Gastrocnemius medialis (tissue), 4 donors: ENCODE measurements around the gene PRCD. TPM values are rescaled to one million over a fixed set of nuclear protein-coding genes. Genes with fewer than 3 reads are reported as not detected.
"Not testable (repeated sequence)": the region's sequence is repeated elsewhere in the genome, so short reads cannot be mapped to it uniquely, and the experiment has no call there.

Experiments used
- ATAC-seq, 2 donors: fragments of 150-250 bp; one replicate each; pipeline ENCODE4 v1.9.1; 2016
- DNase-seq, 2 donors: peaks; one replicate each; pipeline ENCODE4 v3.0.0-alpha.2; 2019
- H3K27ac ChIP-seq, 4 donors: fragments of 200-600 bp; sonication (generic); 1 replicate in 1 of 4; 2 replicates in 3 of 4; pipeline ENCODE4 v1.5.1; 2016 to 2018; ENCODE audit warnings: mild to moderate bottlenecking in 2 of 4, moderate library complexity in 1 of 4
- H3K27me3 ChIP-seq, 3 donors: fragments of 200-600 bp; sonication (generic) in 2 of 3; 1 replicate in 1 of 3; 2 replicates in 2 of 3; pipeline versions ENCODE4 v1.5.1 to v1.6.0; 2016 to 2019; ENCODE audit warnings: mild to moderate bottlenecking in 1 of 3, moderate library complexity in 1 of 3
- H3K36me3 ChIP-seq, 2 donors: fragments of 200-600 bp; sonication (generic) in 1 of 2; one replicate each; pipeline ENCODE4 v1.5.1; 2017 to 2018
- H3K4me1 ChIP-seq, 2 donors: fragments of 200-600 bp; sonication (generic) in 1 of 2; one replicate each; pipeline ENCODE4 v1.5.1; 2016 to 2017; ENCODE audit warnings: mild to moderate bottlenecking in 2 of 2
- H3K4me3 ChIP-seq, 4 donors: fragments of 200-600 bp; sonication (generic) in 3 of 4; 1 replicate in 1 of 4; 2 replicates in 3 of 4; pipeline ENCODE4 v1.5.1; 2016 to 2019; ENCODE audit warnings: mild to moderate bottlenecking in 2 of 4
- H3K9me3 ChIP-seq, 3 donors: fragments of 200-600 bp; sonication (generic) in 2 of 3; 1 replicate in 1 of 3; 2 replicates in 2 of 3; pipeline ENCODE4 v1.5.1; 2016 to 2019
- POLR2A ChIP-seq, 2 donors: fragments of 450-650 bp; IDR thresholded peaks; one replicate each; pipeline ENCODE4 v1.6.1; 2017; ENCODE audit warnings: antibody characterized with exemption in 2 of 2, mild to moderate bottlenecking in 2 of 2, moderate library complexity in 2 of 2
- in situ Hi-C, 4 donors: fragments of 200-750 bp; cut with MboI; loops; one replicate each; pipeline versions ENCODE4 v1.15.0 to v1.8.0; 2017; ENCODE audit warnings: low sequenced_read_pairs in 4 of 4
- intact Hi-C: fragments of 100-400 bp; cut with DNase I; formaldehyde crosslinking; loops from one replicate; pipeline ENCODE4 v1.15.1; 2023; ENCODE audit warnings: low total_unique reads
- total RNA-seq, 4 donors: library from RNA; depleted of rRNA; stranded (reverse); fragments of >200 nt; gene quantifications; one replicate each; pipeline versions ENCODE4 v1.1.0 to v1.2.3, GENCODE V29; 2016
- TF ChIP-seq, protein P1 (sequence below), 5 experiments: fragments of 450-650 bp in 3 of 5; fragments of 200-600 bp in 2 of 5; sonication (generic) in 2 of 5; IDR thresholded peaks in 4 of 5; conservative IDR thresholded peaks in 1 of 5; 1 replicate in 4 of 5; 2 replicates in 1 of 5; pipeline ENCODE4 v1.5.1; 2016 to 2019; ENCODE audit warnings: antibody characterized with exemption in 5 of 5, mild to moderate bottlenecking in 3 of 5, moderate library complexity in 3 of 5

Gene PRCD
- total RNA-seq, 4 donors from 2014 or later, result 0.33 to 3.7 (median 1.1) TPM; not detected in 1

DNA sequence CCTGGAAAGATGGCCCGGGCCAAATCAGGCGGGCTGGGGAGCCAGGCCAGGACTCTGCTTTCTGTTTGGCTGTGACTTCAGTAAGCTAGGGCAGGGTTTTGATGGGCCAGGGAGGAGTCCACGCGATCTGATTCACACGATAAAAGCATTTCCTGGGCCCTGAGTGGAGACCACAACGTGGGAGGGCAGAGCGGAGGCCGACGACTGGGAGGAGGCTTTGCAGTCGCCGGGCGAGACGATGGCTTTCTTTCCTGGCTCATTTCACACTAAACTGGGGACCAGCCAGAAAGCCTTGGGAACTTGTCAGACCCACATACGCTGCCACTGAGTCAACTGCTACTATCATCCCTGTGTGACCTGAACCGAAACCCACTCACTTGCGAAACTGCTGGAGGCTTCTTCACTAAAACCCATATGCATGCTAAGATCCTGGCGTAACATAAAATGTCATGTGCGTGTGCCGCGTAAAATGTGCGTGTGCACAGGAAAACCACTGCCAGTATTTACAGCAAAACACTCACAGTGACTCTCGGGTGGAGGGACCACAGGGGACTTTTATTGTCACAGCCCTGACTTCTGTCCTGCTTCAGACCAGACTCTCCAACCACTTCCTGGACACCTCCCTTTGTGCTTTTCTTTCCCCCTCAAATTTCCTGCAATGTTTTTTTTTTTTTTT lies 24.4 kb upstream of the PRCD start:
- H3K9me3 ChIP-seq, result no peaks in the 10 kb centered on the region
- intact Hi-C loops (loop anchor here (5.0 kb wide), 1 partner anchor 42 kb away; no protein-coding TSS in a partner anchor), in situ Hi-C loops (no loop called here)
- peak; percentile 97 to 98 for ATAC-seq
- H3K27me3 ChIP-seq, result no peaks in the 10 kb centered on the region
- H3K4me3 ChIP-seq, result peak overlapping the region; percentile 24 to 54 (median 38)
- peak overlapping the region; percentile 73 to 86 (median 82) for H3K27ac ChIP-seq
- no peaks in the 10 kb centered on the region for H3K36me3 ChIP-seq
- peaks cover 14% of the 10 kb centered on the region in 2 donors for H3K4me1 ChIP-seq
- DNase-seq, result peak; percentile 86 to 91
- TF ChIP-seq, protein P1, sequence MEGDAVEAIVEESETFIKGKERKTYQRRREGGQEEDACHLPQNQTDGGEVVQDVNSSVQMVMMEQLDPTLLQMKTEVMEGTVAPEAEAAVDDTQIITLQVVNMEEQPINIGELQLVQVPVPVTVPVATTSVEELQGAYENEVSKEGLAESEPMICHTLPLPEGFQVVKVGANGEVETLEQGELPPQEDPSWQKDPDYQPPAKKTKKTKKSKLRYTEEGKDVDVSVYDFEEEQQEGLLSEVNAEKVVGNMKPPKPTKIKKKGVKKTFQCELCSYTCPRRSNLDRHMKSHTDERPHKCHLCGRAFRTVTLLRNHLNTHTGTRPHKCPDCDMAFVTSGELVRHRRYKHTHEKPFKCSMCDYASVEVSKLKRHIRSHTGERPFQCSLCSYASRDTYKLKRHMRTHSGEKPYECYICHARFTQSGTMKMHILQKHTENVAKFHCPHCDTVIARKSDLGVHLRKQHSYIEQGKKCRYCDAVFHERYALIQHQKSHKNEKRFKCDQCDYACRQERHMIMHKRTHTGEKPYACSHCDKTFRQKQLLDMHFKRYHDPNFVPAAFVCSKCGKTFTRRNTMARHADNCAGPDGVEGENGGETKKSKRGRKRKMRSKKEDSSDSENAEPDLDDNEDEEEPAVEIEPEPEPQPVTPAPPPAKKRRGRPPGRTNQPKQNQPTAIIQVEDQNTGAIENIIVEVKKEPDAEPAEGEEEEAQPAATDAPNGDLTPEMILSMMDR (IDR thresholded peaks at IDR 0.05 in 4 of 5, conservative IDR thresholded peaks at IDR 0.05 in 1 of 5), result no peak
- peak; percentile 21 to 39 for TF ChIP-seq POLR2A (IDR thresholded peaks at IDR 0.05)

DNA sequence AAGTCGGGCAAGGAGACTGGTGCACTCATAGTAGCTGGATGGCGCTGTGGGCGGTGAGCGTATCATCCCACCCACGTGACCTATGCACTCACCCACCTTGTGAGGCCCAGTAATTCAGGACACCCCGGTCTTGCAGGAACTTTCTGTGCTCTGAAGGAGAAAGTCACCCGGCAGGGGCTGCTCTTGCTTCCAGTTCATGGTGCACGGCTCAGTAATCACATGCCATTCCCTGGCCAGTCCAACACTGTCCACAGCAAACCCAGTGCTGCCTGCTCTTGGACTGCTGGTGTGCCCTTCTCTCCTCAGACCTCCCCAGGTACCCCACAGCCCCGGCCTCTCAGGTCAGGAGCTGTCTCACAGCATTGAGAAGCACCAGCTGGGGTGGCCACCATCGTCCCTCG lies 22.2 kb upstream of the PRCD start:
- intact Hi-C loops (loop anchor here (5.0 kb wide), 1 partner anchor 40 kb away; no protein-coding TSS in a partner anchor), in situ Hi-C loops (no loop called here)
- Histone ChIP-seq H3K27me3 (no peaks in the 10 kb centered on the region), H3K36me3 (no peaks in the 10 kb centered on the region), H3K4me1 (peaks cover 12 to 14% of the 10 kb centered on the region in 2 donors), H3K27ac (no peak overlapping the region), H3K4me3 (no peak overlapping the region), H3K9me3 (no peaks in the 10 kb centered on the region)
- no peak for ATAC-seq
- TF ChIP-seq, protein P1 (IDR thresholded peaks at IDR 0.05 in 4 of 5, conservative IDR thresholded peaks at IDR 0.05 in 1 of 5), result no peak
- no peak for DNase-seq

DNA sequence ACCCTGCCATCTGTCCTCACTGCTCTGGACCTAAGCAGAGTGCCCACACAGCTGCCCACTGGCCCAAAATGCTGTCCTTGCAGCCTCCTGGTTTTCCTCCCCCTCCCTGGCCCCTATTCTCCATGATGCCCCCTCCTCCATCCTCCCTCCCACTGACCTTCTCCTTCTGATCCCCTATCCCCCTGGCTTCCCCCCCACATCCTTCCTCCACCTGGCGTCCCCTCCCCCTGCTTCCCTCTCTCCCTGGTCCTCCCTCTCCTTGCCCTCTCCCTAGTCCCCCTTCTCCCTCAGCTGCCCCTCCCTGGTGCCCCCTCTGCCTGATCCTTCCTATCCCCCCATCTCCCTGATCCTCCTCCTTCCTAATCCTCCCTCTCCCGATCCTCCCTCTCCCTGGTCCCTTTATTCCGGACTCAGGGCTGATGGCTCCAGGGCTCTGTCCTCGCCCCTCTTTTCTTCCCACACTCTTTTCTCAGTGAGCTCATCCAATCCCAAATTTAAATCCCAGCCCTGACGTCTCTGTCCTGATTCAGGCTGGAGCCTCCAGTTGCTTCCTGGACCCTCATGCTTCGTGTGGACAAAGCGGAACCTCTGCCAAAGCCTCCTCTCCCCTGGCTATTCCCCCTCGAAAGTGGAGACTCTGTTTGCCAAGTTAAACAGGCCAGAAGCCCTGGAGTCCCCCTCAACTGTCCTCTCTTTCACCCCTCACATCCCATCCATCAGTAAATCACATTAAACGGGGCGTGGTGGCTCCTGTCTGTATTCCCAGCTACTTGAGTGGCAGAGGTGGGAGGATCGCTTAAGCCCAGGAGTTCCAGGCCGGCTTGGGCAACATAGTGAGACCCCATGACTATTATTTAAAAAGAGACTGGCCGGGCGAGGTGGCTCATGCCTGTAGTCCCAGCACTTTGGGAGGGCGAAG lies 20.5 kb upstream of the PRCD start:
- Histone ChIP-seq H3K9me3 (no peaks in the 10 kb centered on the region), H3K27me3 (no peaks in the 10 kb centered on the region), H3K4me3 (no peak overlapping the region), H3K36me3 (no peaks in the 10 kb centered on the region), H3K4me1 (peaks cover 12 to 18% of the 10 kb centered on the region in 2 donors), H3K27ac (no peak overlapping the region)
- intact Hi-C loops (loop anchor here (5.0 kb wide), 1 partner anchor 38 kb away; no protein-coding TSS in a partner anchor), in situ Hi-C loops (no loop called here)
- TF ChIP-seq, protein P1 (IDR thresholded peaks at IDR 0.05 in 4 of 5, conservative IDR thresholded peaks at IDR 0.05 in 1 of 5), result no peak
- TF ChIP-seq POLR2A (IDR thresholded peaks at IDR 0.05), result no peak
- DNase-seq (no peak), ATAC-seq (no peak)

DNA sequence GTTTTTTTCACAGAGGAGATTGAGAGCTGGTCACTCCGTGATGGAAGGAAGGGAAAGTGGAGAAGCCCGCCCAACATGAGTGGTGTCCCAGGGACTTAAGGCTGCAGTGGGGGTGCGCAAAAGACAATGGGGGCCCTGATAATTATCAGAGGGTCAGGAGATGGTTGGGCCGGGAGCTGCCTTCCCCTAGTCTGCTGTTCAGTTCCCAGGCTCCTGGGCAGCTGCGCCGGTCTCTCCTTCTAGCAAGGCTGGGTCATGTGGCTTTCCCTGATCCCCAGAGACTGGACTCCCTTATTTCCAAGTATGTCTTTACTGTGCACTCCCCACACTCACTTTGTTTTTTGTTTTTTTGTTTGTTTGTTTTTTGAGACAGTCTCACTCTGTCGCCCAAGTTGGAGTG lies 18.6 kb upstream of the PRCD start:
- TF ChIP-seq, protein P1 (IDR thresholded peaks at IDR 0.05 in 4 of 5, conservative IDR thresholded peaks at IDR 0.05 in 1 of 5), result no peak
- no peak for TF ChIP-seq POLR2A (IDR thresholded peaks at IDR 0.05)
- intact Hi-C loops (no loop called here), in situ Hi-C loops (loop anchor here in 3 of 4 donors (5.0 to 10.0 kb wide), 3 partner anchors 64 to 104 kb away; partner anchors contain the start of gene ST6GALNAC2 (in 1 of the 3))
- H3K27me3 ChIP-seq, result no peaks in the 10 kb centered on the region
- no peak for ATAC-seq
- H3K4me3 ChIP-seq, result no peak overlapping the region
- no peaks in the 10 kb centered on the region for H3K36me3 ChIP-seq
- no peak for DNase-seq
- H3K4me1 ChIP-seq, result peaks cover 9 to 14% of the 10 kb centered on the region in 2 donors
- H3K27ac ChIP-seq, result no peak overlapping the region
- no peaks in the 10 kb centered on the region for H3K9me3 ChIP-seq

DNA sequence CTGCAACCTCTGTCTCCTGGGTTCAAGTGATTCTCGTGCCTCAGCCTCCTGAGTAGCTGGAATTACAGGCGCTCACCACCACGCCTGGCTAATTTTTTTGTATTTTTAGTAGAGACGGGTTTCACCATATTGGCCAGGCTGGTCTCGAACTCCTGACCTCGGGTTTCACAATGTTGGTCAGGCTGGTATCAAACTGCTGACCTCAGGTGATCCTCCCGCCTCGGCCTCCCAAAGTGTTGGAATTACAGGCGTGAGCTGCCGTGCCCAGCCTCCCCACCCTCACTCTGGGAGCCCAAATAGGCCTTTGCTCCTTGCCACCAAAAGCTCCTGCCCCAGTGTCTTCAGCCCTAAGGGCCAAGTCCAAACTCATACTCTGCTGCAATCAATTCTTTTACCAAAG lies 18.2 kb upstream of the PRCD start:
- DNase-seq, H3K9me3 ChIP-seq, H3K4me3 ChIP-seq, H3K27me3 ChIP-seq, ATAC-seq, intact Hi-C loops, H3K27ac ChIP-seq, H3K36me3 ChIP-seq: not testable (repeated sequence)
- in situ Hi-C loops, result loop anchor here in 3 of 4 donors (5.0 to 10.0 kb wide), 3 partner anchors 63 to 103 kb away; partner anchors contain the start of gene ST6GALNAC2 (in 1 of the 3)
- peaks cover 9 to 14% of the 10 kb centered on the region in 2 donors for H3K4me1 ChIP-seq
